Fibroblast of mammary gland (primary cell): ENCODE measurements around the gene HERC6.
"Not testable (repeated sequence)": the region's sequence is repeated elsewhere in the genome, so short reads cannot be mapped to it uniquely, and the experiment has no call there.

Experiments
- DNase-seq: peaks from one replicate; pipeline ENCODE4 v3.0.0-alpha.2; 2010; ENCODE audit warnings: low read depth
- H3K4me3 ChIP-seq: 2 replicates; pipeline ENCODE4 v1.5.1; 2011; ENCODE audit warnings: low read depth, mild to moderate bottlenecking, low read length, moderate library complexity; ENCODE audit not compliant: control insufficient read depth
- CTCF ChIP-seq: conservative IDR thresholded peaks from 2 replicates; pipeline ENCODE4 v1.5.1; 2011; ENCODE audit warnings: low read depth, low read length, inconsistent platforms; ENCODE audit not compliant: control insufficient read depth, insufficient read depth

The HERC6 gene

DNA sequence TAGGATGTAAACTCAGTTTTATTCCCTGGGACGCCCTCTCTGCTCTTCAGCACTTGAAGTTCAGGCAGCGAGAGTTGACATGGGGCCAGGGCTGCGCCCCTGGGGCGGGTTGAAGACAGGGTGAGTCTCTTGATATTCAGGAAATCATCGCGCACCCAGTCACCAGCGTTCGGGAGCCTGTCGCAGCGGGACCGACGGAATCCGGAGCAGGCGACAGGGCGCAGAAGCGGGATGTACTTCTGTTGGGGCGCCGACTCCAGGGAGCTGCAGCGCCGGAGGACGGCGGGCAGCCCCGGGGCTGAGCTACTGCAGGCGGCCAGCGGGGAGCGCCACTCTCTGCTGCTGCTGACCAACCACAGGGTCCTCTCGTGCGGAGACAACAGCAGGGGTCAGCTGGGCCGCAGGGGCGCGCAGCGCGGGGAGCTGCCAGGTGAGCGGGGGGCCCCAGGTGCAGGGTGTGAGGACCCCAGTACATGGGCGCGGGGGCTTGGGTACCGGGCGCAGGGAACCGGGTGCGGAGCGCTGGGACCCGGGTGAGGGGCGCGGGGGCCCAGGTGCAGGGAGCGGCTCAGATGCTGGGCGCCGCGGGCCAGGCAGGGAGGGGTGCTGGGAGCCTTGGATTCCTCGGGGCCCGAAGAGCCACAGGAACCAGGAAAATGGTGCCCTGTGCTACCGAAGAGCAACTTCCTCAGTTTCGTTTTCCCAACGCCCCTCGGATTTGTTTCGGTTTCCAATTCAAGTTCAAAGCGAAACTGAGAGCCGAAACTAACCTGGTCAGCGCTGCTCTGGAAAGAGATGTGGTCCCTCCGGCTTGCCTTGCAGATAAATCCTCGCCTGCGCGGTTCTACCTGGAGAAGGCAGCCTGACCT is at the start of gene HERC6:
TSS of gene HERC6 (plus strand) at position 162 of the 869 bp plus-strand sequence. CDS start at position 232, 70 bp downstream.
- DNase-seq = peak; percentile 80
- peak within 1 kb of the TSS; percentile 86 for H3K4me3 ChIP-seq
- TF ChIP-seq CTCF = peak; percentile 53

DNA sequence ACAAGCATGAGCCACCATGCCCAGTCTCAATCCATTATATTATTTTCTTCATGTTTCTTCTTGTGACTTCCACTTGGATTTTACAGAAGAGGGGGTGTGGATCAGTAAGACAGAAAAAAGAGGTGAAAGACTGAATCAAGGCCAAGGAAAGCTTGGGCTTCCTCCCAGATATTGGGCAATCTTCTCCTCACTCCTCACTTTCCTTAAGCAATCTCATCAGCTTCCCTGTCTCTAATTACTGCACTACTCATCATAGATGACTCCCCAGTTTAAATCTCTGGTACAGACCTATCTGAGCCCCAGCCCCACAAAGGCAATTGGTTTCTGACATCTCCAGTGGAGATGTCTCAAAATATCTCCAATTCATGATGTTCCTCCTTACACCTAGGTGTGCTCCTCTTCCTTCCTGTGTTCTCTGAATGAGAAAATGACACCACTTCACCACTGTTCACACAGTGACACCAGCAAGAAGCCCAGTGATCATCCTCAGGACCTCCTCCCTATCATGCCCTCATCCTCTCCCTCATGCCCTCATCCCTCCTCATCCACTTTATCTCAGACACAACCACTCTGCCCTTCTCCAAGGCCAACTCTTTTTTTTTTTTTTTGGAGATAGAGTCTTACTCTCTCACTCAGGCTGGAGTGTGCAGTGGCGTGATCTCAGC is 44.8 kb upstream of the HERC6 start:
- TF ChIP-seq CTCF = no peak

DNA sequence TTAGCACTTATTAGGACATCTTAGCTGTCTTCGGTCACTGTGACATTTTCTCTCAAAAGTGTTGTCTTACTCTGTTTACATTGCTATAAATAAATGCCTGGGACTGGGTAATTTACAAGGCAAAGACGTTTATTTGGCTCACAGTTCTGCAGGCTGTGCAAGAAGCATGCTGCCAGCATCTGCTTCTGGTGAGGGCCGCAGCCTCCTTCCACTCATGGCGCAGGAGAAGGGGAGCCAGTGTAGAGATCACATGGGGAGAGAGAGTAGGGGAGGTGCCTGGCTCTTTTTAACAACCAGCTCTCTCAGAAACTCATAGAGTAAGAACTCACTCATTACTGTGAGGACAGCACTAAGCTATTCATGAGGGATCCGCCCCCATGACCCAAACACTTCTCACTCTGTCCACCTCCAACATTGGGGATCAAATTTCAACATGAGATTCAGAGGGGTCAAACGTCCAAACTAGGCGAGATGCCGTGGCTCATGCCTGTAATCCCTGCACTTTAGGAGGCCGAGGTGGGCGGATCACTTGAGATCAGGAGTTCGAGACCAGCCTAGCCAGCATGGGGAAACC is 43.5 kb upstream of the HERC6 start:
- H3K4me3 ChIP-seq = no peak overlapping the region
- no peak for TF ChIP-seq CTCF
- peak; percentile 91 for DNase-seq

More for the DNA sequence above, 44.8 kb upstream of the HERC6 start:
- no peak overlapping the region for H3K4me3 ChIP-seq
- DNase-seq = peak; percentile 94

GRCh38 chr4:88341227-88342192 is 37.1 kb upstream of the HERC6 start:
- TF ChIP-seq CTCF = no peak
- H3K4me3 ChIP-seq = no peak overlapping the region
- DNase-seq = peak; percentile 97

GRCh38 chr4:88346902-88347301 is 31.8 kb upstream of the HERC6 start:
- not testable (repeated sequence) for DNase-seq, H3K4me3 ChIP-seq

DNA sequence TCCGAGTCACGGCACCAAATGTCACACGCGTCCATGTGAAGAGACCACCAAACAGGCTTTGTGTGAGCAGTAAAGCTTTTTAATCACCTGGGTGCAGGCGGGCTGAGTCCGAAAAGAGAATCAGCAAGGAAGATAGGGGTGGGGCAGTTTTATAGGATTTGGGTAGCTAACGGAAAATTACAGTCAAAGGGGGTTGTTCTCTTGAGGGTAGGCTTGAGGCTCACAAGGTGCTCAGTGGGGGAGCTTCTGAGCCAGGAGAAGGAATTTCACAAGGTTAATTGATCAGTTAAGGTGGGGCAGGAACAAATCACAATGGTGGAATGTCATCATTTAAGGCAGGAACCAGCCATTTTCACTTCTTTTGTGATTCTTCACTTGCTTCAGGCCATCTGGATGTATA is 29.9 kb upstream of the HERC6 start:
- DNase-seq, H3K4me3 ChIP-seq: not testable (repeated sequence)

DNA sequence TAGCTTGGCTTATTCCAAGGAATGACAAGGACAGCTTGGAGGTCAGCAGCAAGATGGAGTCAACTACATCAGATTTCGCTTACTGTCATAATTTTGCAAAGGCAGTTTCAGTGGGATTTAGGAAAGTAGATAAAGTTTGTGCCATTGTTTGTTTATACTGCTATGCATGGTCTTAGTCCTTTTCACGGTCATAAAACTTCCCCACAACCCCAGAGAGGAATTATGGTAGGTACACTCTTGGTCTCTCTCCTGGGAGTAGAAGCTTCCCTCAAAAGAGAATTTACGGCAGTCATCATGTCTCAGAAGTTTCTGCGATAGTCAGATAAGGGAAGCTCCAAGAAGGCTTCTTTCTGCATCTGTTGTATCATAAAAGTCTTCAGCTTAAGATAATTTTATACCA is 27.9 kb upstream of the HERC6 start:
- no peak for TF ChIP-seq CTCF
- no peak for DNase-seq

More for the DNA sequence above, 27.9 kb upstream of the HERC6 start:
- no peak overlapping the region for H3K4me3 ChIP-seq
